Measurements from ENCODE around the gene DLEC1.

DNA sequence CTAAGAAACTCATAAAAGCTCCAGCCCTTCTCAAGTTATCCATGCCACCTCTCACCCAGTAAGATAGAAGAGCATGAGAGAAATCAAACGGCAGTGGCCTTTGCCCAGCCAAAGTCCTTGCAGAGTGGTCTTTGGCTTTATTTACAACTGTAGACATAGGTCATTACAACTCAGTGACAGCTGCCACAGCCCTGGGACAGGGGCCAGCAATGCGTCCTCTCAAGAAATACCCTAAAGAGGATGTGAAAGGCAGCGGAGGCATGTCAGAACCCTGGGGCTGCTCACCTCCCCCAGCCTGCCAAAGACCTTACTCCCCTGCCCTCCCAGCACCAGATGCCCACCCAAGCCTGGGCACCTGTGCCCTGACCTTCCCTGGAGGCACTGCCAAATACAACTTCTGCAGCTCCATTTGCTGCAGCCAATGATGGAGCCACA lies 91.6 kb downstream of the DLEC1 start:
- no peak for TF ChIP-seq POLR2A (IDR thresholded peaks at IDR 0.05; ENCODE audit: low read depth, low read length)
- TF ChIP-seq POLR2AphosphoS5 (IDR thresholded peaks at IDR 0.05; ENCODE audit: low read depth, low read length) = no peak
- no peak for TF ChIP-seq TAF1 (IDR thresholded peaks at IDR 0.05; ENCODE audit: low read depth, low read length)
- no peak for TF ChIP-seq PAX5 (IDR thresholded peaks at IDR 0.05; ENCODE audit: insufficient read depth, low read length, severe bottlenecking)
